ENCODE results near the gene CCDC142. TPM values are rescaled to one million over a fixed set of nuclear protein-coding genes. Genes with fewer than 3 reads are reported as not detected.
A peak's percentile ranks its signal among the peaks of the same experiment; 100 is the strongest.

CCDC142 gene
- polyA plus RNA-seq, 1 donor (not counting 4 experiments of a cell fraction or from before 2014, with no cell fraction given), result 4.7 TPM

DNA sequence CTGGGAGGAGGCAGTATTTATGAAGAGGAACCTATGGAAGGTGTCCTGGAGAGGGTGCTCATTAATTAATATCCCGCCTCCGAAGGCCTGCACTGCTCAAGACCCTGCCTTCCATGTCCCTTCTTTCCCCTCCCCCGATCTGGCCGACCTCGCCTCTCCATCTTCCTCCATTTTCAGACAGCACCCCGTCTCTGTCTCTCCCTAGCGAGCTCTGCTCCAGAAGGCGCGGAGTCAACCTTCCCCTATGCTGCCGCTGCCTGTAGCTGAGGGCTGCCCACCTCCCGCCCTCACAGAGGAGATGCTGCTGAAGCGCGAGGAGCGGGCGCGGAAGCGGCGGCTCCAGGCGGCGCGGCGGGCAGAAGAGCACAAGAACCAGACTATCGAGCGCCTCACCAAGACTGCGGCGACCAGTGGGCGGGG lies 25.7 kb downstream of the CCDC142 start:
- H3K9me1 ChIP-seq (ENCODE audit: control insufficient read depth, extremely low read depth, insufficient read depth, low read length), result no peaks in the 10 kb centered on the region
- H4K20me1 ChIP-seq (ENCODE audit: control insufficient read depth, extremely low read depth, insufficient read depth, low read length), result no peaks in the 10 kb centered on the region
- H3K9me3 ChIP-seq (ENCODE audit: control insufficient read depth, low read depth, low read length), result no peaks in the 10 kb centered on the region
- no peaks in the 10 kb centered on the region for H3K27me3 ChIP-seq (ENCODE audit: control insufficient read depth, extremely low read depth, insufficient read depth, low read length)
- TF ChIP-seq, protein P1, sequence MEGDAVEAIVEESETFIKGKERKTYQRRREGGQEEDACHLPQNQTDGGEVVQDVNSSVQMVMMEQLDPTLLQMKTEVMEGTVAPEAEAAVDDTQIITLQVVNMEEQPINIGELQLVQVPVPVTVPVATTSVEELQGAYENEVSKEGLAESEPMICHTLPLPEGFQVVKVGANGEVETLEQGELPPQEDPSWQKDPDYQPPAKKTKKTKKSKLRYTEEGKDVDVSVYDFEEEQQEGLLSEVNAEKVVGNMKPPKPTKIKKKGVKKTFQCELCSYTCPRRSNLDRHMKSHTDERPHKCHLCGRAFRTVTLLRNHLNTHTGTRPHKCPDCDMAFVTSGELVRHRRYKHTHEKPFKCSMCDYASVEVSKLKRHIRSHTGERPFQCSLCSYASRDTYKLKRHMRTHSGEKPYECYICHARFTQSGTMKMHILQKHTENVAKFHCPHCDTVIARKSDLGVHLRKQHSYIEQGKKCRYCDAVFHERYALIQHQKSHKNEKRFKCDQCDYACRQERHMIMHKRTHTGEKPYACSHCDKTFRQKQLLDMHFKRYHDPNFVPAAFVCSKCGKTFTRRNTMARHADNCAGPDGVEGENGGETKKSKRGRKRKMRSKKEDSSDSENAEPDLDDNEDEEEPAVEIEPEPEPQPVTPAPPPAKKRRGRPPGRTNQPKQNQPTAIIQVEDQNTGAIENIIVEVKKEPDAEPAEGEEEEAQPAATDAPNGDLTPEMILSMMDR (optimal IDR thresholded peaks at IDR 0.05 in 1 of 3, IDR thresholded peaks at IDR 0.05 in 1 of 3, conservative IDR thresholded peaks at IDR 0.05 in 1 of 3; ENCODE audit: extremely low read depth in 1 of 3, insufficient read depth in 2 of 3, low read length in 3 of 3), result no peak
- no peak for TF ChIP-seq EZH2 (IDR thresholded peaks at IDR 0.05; ENCODE audit: low read length)
- H3K4me3 ChIP-seq (ENCODE audit: control insufficient read depth in 2 of 3, extremely low read depth in 1 of 3, insufficient read depth in 2 of 3, low read depth in 1 of 3, low read length in 3 of 3), result peak overlapping the region; percentile 47 to 79 (median 73)
- FAIRE-seq (no peak), DNase-seq (ENCODE audit: low read depth, low spot score) (no peak)
- H3K27ac ChIP-seq (ENCODE audit: control insufficient read depth, insufficient read depth, low read length), result peak overlapping the region; percentile 72
- peaks cover 7 to 13% of the 10 kb centered on the region in 2 experiments for H3K36me3 ChIP-seq (ENCODE audit: control insufficient read depth in 2 of 2, extremely low read depth in 1 of 2, insufficient read depth in 2 of 2, low read length in 2 of 2)
- dilution Hi-C loops (cut with MboI; ENCODE audit: extremely low pct_ligation_motif_present, low sequenced_read_pairs), result no loop called here
- H2AFZ ChIP-seq (ENCODE audit: control insufficient read depth, low read length), result peak overlapping the region; percentile 58
- H3K4me1 ChIP-seq (ENCODE audit: control insufficient read depth, extremely low read depth, insufficient read depth, low read length), result peaks cover 21% of the 10 kb centered on the region
- H3K9ac ChIP-seq (ENCODE audit: control insufficient read depth, extremely low read depth, insufficient read depth, low read length), result peak overlapping the region; percentile 95
- H3K79me2 ChIP-seq (ENCODE audit: control insufficient read depth, insufficient read depth, low read length), result peaks cover 20% of the 10 kb centered on the region
- H3K4me2 ChIP-seq (ENCODE audit: control insufficient read depth, extremely low read depth, insufficient read depth, low read depth, low read length), result peak overlapping the region; percentile 79

DNA sequence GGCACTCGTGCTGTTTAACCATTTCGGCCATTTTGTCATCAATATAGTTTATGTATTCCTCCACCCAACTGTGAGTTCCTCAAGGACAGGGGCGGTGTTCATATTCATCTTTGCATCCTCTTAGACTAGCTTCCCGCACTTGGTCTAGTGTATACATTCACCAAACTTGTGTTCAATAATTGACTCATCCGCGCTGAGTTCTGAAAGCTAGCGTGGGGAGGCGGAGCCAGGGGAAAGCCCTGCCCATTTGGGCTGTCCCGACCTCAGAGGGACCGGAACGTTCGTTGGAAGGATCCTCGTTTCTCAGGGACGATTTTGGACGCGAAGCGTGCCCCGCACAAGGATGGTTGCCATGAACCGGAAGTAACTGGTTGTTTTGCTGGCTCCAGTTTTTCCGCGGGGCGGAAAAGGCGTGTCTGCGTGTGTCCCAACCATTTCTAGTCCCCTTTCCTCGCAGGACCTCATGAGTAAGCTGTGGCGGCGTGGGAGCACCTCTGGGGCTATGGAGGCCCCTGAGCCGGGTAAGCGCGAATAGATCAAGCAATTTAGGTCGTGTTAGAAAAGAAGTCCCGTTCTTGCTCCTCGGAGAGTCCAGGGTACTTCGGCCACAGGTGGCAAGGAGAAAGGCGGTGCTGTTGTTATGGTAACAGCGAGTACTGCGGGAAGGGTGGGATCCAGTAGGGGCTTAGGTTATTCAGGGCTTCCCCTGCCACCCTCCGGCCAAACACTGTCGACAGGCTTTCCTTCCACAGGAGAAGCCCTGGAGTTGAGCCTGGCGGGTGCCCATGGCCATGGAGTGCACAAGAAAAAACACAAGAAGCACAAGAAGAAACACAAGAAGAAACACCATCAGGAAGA lies 27.9 kb downstream of the CCDC142 start, which contains the start of gene INO80B:
Gene INO80B, plus strand, starts transcription at position 434 of the 858 bp plus-strand sequence. Its CDS starts 30 bp downstream, at position 464.
- FAIRE-seq (peak; percentile 76), DNase-seq (ENCODE audit: low read depth, low spot score) (peak; percentile 90)
- Histone ChIP-seq H2AFZ (ENCODE audit: control insufficient read depth, low read length) (peak within 1 kb of the TSS; percentile 72), H3K4me2 (ENCODE audit: control insufficient read depth, extremely low read depth, insufficient read depth, low read depth, low read length) (peak within 1 kb of the TSS; percentile 79), H3K27me3 (ENCODE audit: control insufficient read depth, extremely low read depth, insufficient read depth, low read length) (no peaks in the 10 kb centered on the region), H3K79me2 (ENCODE audit: control insufficient read depth, insufficient read depth, low read length) (peaks cover 20% of the 10 kb centered on the region), H3K4me3 (ENCODE audit: control insufficient read depth in 2 of 3, extremely low read depth in 1 of 3, insufficient read depth in 2 of 3, low read depth in 1 of 3, low read length in 3 of 3) (peak within 1 kb of the TSS; percentile 72 to 84 (median 79)), H3K9me1 (ENCODE audit: control insufficient read depth, extremely low read depth, insufficient read depth, low read length) (no peaks in the 10 kb centered on the region), H3K9ac (ENCODE audit: control insufficient read depth, extremely low read depth, insufficient read depth, low read length) (peak within 1 kb of the TSS; percentile 76), H3K4me1 (ENCODE audit: control insufficient read depth, extremely low read depth, insufficient read depth, low read length) (peaks cover 21% of the 10 kb centered on the region), H4K20me1 (ENCODE audit: control insufficient read depth, extremely low read depth, insufficient read depth, low read length) (no peaks in the 10 kb centered on the region), H3K27ac (ENCODE audit: control insufficient read depth, insufficient read depth, low read length) (peak within 1 kb of the TSS; percentile 65), H3K9me3 (ENCODE audit: control insufficient read depth, low read depth, low read length) (no peaks in the 10 kb centered on the region), H3K36me3 (ENCODE audit: control insufficient read depth in 2 of 2, extremely low read depth in 1 of 2, insufficient read depth in 2 of 2, low read length in 2 of 2) (no peaks in the 10 kb centered on the region)
- dilution Hi-C loops (cut with MboI; ENCODE audit: extremely low pct_ligation_motif_present, low sequenced_read_pairs), result no loop called here
- TF ChIP-seq EZH2 (IDR thresholded peaks at IDR 0.05; ENCODE audit: low read length), result no peak
- TF ChIP-seq, protein P1 (optimal IDR thresholded peaks at IDR 0.05 in 1 of 3, IDR thresholded peaks at IDR 0.05 in 1 of 3, conservative IDR thresholded peaks at IDR 0.05 in 1 of 3; ENCODE audit: extremely low read depth in 1 of 3, insufficient read depth in 2 of 3, low read length in 3 of 3), result no peak

All from keratinocyte (primary cell).